T47D (cell line): ENCODE results near the gene SLC7A6.

ENCODE experiments used
- DNase-seq, 2 experiments: peaks; one replicate each; pipeline versions ENCODE4 v3.0.0 to v3.0.0-alpha.2; 2011 to 2012; ENCODE audit warnings: low read depth in 1 of 2, low spot score in 1 of 2
- JUND ChIP-seq: IDR thresholded peaks from 2 replicates; pipeline ENCODE4 v1.6.1; 2012; ENCODE audit warnings: low read depth
- in situ Hi-C: cut with HindIII; loops from 2 replicates; pipeline ENCODE4 v1.10.0; 2016; ENCODE audit warnings: low sequenced_read_pairs, low pct_unique_long_range_greater_than_20kb

The SLC7A6 gene

GRCh38 chr16:68237243-68238028, 26.9 kb upstream of the SLC7A6 start:
- TF ChIP-seq JUND: peak; percentile 69; the same call in 1 of the 2 replicates
- DNase-seq: peak; percentile 83 to 99
- in situ Hi-C loops: no loop called here

- no peak for TF ChIP-seq JUND
- DNase-seq: no peak
- in situ Hi-C loops: no loop called here
Observed at GRCh38 chr16:68238029-68238345, 26.3 kb upstream of the SLC7A6 start.

- in situ Hi-C loops: no loop called here
- no peak for DNase-seq
- TF ChIP-seq JUND: no peak
Observed at GRCh38 chr16:68242085-68242484, 22.2 kb upstream of the SLC7A6 start.

GRCh38 chr16:68242926-68243858, 21.1 kb upstream of the SLC7A6 start:
- no peak for TF ChIP-seq JUND
- no peak for DNase-seq
- in situ Hi-C loops: no loop called here

- no peak for TF ChIP-seq JUND
- DNase-seq: no peak
- in situ Hi-C loops: no loop called here
Observed at GRCh38 chr16:68244481-68244902, 19.8 kb upstream of the SLC7A6 start.

- no peak for TF ChIP-seq JUND
- peak; percentile 82 to 96 for DNase-seq
- in situ Hi-C loops: no loop called here
Observed at GRCh38 chr16:68244903-68245853, 19.1 kb upstream of the SLC7A6 start, which contains the start of gene PLA2G15. TSS of gene PLA2G15 (plus strand) at chr16:68245373. CDS start at chr16:68245427, 54 bp downstream.

- DNase-seq: no peak
- no peak for TF ChIP-seq JUND
- in situ Hi-C loops: no loop called here
Observed at GRCh38 chr16:68246121-68246520, 18.2 kb upstream of the SLC7A6 start.

- TF ChIP-seq JUND: no peak
- DNase-seq: no peak
- in situ Hi-C loops: no loop called here
Observed at GRCh38 chr16:68246666-68247065, 17.7 kb upstream of the SLC7A6 start.

GRCh38 chr16:68247400-68247799, 16.9 kb upstream of the SLC7A6 start:
- no peak for DNase-seq
- TF ChIP-seq JUND: no peak
- in situ Hi-C loops: no loop called here

- in situ Hi-C loops: no loop called here
Observed at GRCh38 chr16:68247932-68248331, 16.4 kb upstream of the SLC7A6 start.

GRCh38 chr16:68249371-68249770, 15.0 kb upstream of the SLC7A6 start:
- no peak for TF ChIP-seq JUND
- in situ Hi-C loops: no loop called here
- DNase-seq: no peak

More at GRCh38 chr16:68247932-68248331, 16.4 kb upstream of the SLC7A6 start:
- DNase-seq: no peak
- no peak for TF ChIP-seq JUND

- no peak for DNase-seq
- in situ Hi-C loops: no loop called here
- TF ChIP-seq JUND: no peak
Observed at GRCh38 chr16:68250951-68251350, 13.4 kb upstream of the SLC7A6 start.
